HG02885 (cell line): ENCODE results near the gene RGS6.

ENCODE experiments used
- ATAC-seq: cut with Tn5 transposase; IDR thresholded peaks from one replicate; pipeline ENCODE4 v1.9.1; 2021; ENCODE audit warnings: mild to moderate bottlenecking; ENCODE audit not compliant: unreplicated experiment, poor library complexity

The RGS6 gene

GRCh38 chr14:72513965-72514659, 581.9 kb downstream of the RGS6 start:
- ATAC-seq = no peak

GRCh38 chr14:72514660-72515025, 582.4 kb downstream of the RGS6 start:
- ATAC-seq = no peak

GRCh38 chr14:72515779-72516770, 583.8 kb downstream of the RGS6 start:
- no peak for ATAC-seq

DNA sequence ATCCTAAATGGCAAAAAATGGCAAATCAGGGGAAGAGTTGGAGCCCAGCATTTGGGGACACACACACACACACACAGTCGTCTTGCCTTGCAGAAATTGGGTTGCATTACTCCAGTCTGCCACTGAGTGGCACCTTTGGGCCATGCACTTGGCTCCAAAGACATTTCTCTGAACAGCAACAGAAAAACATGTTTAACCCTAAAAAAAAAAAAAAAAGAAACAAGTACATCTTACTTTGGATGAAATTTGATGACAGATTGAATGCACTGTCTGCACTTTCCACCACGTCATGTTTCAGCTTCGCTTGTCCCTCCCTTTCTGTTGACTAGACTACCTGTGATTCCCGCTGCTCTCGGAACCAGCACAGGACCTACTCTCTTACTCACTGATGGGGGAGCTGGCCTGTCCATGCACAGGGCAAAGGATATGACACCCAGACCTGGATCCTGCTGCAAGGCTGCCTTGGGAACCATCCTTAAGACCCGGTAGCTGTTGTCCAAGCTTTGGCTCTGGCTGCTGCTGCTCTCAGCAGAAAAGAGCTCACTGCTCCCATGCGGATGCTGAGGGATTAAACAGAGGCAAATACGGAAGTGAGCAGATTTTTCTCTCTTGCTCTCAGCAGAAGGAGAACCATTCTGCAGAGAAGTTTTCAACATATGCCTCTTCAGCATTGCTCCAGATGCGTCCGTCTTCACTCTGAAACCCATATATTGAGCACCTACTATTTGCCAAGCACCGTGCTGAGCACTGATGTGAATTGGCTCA, 584.9 kb downstream of the RGS6 start:
- no peak for ATAC-seq

- ATAC-seq = no peak
Measured at GRCh38 chr14:72517736-72518135, 585.5 kb downstream of the RGS6 start.

GRCh38 chr14:72518809-72519377, 586.7 kb downstream of the RGS6 start:
- peak; percentile 75 for ATAC-seq

- peak; percentile 15 for ATAC-seq
Measured at GRCh38 chr14:72519543-72519942, 587.3 kb downstream of the RGS6 start.

GRCh38 chr14:72521045-72521444, 588.8 kb downstream of the RGS6 start:
- no peak for ATAC-seq

DNA sequence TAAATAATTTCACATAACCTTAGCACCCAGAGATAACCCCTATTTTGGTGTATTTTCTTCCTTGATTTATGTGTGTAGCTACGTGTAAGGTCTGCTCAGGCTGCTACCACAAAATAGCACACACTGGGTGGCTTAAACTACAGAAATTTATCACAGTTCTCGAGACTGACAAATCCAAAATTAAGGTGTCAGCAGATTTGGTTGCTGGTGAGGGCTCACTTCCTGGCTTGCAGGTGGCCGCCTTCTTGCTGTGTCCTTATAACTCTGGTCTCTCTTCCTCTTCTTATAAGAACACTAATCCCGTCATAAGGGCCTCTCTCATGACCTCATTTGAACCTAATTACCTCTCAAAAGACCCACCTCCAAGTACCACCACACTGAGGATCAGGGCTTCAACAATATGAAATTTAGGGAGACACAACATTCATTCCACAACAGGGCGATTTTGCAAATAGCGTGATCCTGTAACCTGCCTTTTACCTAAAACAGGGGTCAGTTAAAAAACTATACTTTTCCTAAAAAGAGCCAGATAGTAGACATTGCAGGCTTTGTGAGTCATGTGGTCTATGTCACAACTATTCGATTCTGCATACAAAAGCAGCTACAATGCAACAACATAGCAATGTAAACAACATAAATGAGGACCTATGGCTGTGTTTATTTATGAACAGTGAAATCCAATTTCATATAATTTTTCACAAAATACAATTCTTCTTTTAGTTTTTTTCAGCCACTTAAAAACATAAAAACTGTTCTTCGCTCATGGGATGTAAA, 589.9 kb downstream of the RGS6 start:
- no peak for ATAC-seq

GRCh38 chr14:72522847-72523246, 590.6 kb downstream of the RGS6 start:
- ATAC-seq = no peak

DNA sequence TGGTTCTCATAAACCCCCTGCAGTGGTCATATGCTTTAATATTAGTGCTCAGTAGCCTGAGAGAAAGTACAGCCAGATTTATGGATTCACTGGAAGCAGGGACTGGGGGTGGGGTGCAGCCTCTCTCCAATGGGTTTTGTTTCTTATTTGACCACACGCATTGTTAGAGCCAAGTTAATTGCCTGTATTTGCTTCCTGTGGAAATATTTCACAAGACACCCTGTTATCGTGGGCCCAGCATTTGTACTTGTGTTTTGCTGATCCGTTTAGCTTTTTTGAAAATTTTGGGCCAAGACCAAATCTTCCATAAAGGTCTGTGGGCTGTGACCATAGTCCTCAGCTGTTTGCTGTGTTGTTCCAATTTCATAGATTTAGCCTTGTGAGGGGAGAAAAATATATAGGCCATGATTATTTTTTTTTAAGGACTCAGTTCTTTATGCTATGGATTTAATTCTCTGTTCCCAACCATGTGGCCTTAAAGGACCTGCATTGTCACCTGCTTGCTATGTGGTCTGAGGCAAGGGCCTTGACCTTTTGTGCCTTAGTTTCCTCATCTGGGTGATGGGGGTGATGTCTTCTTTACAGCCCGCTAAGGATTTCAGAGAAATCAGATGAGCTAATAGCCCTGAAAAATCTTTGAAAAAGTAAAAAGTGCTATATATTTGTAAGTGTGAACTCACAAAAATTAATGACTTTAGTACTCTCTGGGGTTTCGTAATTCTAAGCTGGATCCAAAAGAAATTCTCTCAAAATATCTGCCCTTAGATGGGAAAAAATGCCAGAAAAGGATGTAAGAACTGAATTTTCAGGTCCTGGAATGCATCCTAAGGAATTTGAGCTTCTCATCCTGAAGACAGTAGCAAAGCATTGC, 591.4 kb downstream of the RGS6 start:
- no peak for ATAC-seq

DNA sequence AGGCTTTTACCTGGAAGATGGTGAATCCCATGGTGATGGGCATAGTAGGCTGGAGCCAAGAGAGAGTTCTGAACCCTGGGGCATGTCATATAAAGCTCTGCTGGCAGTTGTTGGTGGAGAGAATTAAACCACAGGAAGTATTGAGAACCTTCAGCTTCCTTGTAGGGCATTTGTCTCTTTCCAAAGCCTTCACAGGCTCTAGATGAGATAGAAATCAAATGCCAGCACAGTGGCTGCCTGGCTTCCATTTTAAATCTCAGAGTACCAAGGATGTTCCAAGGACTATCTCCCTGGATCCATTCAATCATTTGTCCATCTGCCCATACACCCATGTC, 592.0 kb downstream of the RGS6 start:
- no peak for ATAC-seq

GRCh38 chr14:72525087-72525915, 593.1 kb downstream of the RGS6 start:
- no peak for ATAC-seq

DNA sequence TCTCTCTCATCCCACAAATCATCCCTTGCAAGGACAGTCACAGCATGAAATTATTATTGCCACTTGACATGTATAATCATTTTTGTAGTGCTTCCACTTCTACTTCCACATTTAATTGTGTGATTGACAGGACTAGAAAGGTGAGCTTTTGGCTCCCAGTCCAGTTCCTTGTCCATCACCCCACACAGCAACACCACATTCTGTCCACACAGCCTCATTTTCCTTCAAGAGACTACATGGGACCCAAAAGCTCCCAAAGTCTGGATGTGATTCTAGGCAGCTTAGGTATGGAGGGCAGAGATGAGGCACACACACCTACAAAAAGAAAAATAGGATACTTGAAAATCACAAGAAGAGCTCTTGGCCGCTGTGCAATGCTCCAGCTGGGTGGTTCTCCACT, 595.4 kb downstream of the RGS6 start:
- ATAC-seq = no peak

DNA sequence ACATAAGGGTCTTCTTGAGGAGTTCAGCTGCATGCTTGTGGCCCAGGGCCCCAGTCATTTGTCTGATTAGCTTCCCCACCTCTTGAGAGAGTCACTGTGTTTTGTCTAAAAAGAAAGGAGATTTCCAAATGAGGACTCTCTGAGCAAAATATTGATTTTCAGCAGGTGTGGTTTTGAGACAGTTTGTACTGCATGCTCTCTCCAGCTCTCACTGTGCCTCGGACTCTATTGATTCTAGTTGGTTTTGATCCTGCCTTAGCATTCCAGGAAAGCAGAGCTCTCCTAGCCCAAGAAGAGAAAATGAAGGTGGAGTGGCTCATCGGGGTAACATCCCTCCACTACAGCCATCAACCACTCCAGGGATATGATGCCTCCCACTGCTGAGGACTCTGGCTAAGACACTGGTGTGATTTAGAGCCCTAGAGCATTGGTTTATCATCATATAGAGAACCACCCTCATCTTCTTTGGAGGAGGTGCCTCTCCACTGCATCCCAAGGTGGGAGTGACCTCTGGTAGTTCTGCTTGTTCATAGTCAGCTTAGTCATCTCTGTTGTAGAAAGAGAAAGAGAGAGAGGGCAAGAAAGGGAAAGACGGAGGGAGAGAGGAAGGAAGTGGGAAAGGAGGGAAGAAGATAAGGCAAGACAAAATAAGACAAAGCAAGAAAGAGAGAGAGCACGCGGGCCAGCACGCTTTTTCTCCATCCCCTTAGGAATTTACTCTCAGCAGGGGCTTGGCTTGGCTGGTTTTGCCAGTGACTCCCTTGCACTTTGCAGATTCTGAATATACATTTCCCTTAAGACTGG, 596.0 kb downstream of the RGS6 start:
- ATAC-seq = no peak

- ATAC-seq = no peak
Measured at GRCh38 chr14:72528863-72529175, 596.6 kb downstream of the RGS6 start.

- no peak for ATAC-seq
Measured at GRCh38 chr14:72532686-72533454, 600.6 kb downstream of the RGS6 start.
